ENCODE measurements around the gene C6orf120. TPM values are rescaled to one million over a fixed set of nuclear protein-coding genes. Genes with fewer than 3 reads are reported as not detected.

The C6orf120 gene
- total RNA-seq, 1 experiment from 2014 or later, result 20.6 TPM

DNA sequence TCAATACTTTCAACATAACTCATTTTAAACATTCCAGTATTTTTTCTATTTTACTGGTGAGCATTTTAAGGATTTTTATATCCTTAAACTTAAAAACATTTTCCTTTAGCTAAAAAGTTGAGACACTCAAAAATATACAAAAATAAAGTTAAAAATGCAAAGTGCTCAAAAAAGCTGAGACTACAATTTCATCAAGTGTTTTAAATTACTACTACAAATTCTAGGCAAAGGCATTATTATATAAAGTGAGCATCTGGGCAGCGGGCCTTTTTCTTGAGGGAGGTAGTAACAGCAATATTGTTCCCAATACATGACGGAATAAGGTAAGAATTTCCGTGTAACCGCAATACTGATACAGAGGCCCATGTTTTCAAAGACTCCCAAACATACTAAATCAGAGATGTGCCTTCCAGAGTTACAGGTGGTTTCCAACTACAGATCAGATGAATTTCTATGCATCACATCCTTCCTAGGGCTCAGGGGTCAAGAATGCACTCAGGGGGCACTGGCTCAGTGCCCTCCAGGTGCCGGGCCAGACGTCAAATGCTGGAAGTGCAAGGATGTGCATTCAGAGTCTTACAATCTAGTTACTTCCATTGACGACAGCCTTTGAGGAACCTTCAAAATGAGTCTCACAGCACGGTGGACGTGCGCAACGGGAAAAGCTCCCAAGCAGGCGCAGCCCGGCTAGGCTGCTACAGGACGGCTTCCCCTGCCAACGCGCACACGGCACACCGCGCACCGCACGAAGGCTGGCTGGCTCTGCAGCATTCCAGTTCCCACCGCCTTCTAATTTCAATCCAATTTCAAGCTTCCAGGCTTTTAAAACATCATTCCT is 20.7 kb downstream of the C6orf120 start:
- Histone ChIP-seq H3K4me2 (ENCODE audit: low read length) (peak overlapping the region; percentile 91), H3K27me3 (ENCODE audit: insufficient read depth, low read length) (no peaks in the 10 kb centered on the region), H4K20me1 (ENCODE audit: insufficient read depth) (0 out of 2 replicates have a peak, but pooled peaks cover 4% of the 10 kb centered on the region), H3K4me1 (ENCODE audit: control insufficient read depth in 1 of 2, insufficient read depth in 2 of 2, low read length in 2 of 2) (peaks cover 19 to 27% of the 10 kb centered on the region in 2 experiments), H3K9ac (ENCODE audit: low read length) (peak overlapping the region; percentile 76), H3K9me2 (ENCODE audit: insufficient read depth) (no peaks in the 10 kb centered on the region), H3K4me3 (replicated peaks in 1 of 2; ENCODE audit: low read depth in 1 of 2, low read length in 2 of 2) (peak overlapping the region; percentile 70 to 90), H3K9me3 (ENCODE audit: control insufficient read depth in 1 of 2, insufficient read depth in 1 of 2, low read depth in 1 of 2, low read length in 2 of 2) (no peaks in the 10 kb centered on the region), H3K27ac (ENCODE audit: low read depth, low read length) (peak overlapping the region; percentile 84), H3K79me2 (ENCODE audit: insufficient read depth, low read length) (peaks cover 57% of the 10 kb centered on the region), H2AFZ (ENCODE audit: low read depth, low read length, poor library complexity, severe bottlenecking) (no peak overlapping the region), H3K36me3 (ENCODE audit: control insufficient read depth in 1 of 2, insufficient read depth in 2 of 2, low read length in 2 of 2) (no peaks in the 10 kb centered on the region)
- intact Hi-C loops (cut with micrococcal nuclease), result loop anchor here (2.0 kb wide), 1 partner anchor 28 kb away; the partner anchor contains the start of genes DYNLT2 and ERMARD
- TSS peak; percentile 54 for BruUV-seq (replicated peaks)
- ATAC-seq, result peak; percentile 39
- POLR2A ChIA-PET, result interaction anchor here (1.2 kb wide), 1 partner anchor 21 kb away, joined by 3 read pairs; the partner anchor contains the start of genes C6orf120 and WDR27
- RAD21 ChIA-PET (ENCODE audit: low non-redundant PET in 1 of 2, low total read pairs in 2 of 2, uncharacterized antibody in 2 of 2, unreplicated experiment in 2 of 2), result no interaction called here
- DNase-seq (ENCODE audit: low read depth, low spot score), result no peak
- peak; percentile 8; the same call in 1 of the 2 replicates for TF ChIP-seq POLR2AphosphoS5 (IDR thresholded peaks at IDR 0.05; ENCODE audit: low read depth, low read length)
- TF ChIP-seq, protein P1, sequence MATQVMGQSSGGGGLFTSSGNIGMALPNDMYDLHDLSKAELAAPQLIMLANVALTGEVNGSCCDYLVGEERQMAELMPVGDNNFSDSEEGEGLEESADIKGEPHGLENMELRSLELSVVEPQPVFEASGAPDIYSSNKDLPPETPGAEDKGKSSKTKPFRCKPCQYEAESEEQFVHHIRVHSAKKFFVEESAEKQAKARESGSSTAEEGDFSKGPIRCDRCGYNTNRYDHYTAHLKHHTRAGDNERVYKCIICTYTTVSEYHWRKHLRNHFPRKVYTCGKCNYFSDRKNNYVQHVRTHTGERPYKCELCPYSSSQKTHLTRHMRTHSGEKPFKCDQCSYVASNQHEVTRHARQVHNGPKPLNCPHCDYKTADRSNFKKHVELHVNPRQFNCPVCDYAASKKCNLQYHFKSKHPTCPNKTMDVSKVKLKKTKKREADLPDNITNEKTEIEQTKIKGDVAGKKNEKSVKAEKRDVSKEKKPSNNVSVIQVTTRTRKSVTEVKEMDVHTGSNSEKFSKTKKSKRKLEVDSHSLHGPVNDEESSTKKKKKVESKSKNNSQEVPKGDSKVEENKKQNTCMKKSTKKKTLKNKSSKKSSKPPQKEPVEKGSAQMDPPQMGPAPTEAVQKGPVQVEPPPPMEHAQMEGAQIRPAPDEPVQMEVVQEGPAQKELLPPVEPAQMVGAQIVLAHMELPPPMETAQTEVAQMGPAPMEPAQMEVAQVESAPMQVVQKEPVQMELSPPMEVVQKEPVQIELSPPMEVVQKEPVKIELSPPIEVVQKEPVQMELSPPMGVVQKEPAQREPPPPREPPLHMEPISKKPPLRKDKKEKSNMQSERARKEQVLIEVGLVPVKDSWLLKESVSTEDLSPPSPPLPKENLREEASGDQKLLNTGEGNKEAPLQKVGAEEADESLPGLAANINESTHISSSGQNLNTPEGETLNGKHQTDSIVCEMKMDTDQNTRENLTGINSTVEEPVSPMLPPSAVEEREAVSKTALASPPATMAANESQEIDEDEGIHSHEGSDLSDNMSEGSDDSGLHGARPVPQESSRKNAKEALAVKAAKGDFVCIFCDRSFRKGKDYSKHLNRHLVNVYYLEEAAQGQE (IDR thresholded peaks at IDR 0.05; ENCODE audit: low read depth), result no peak
- CTCF ChIA-PET, result no interaction called here
